ENCODE measurements around the gene PSMA8.
A peak's percentile ranks its signal among the peaks of the same experiment; 100 is the strongest.

Gene PSMA8

GRCh38 chr18:26205318-26205717, 71.6 kb downstream of the PSMA8 start:
- TF ChIP-seq, protein P1, sequence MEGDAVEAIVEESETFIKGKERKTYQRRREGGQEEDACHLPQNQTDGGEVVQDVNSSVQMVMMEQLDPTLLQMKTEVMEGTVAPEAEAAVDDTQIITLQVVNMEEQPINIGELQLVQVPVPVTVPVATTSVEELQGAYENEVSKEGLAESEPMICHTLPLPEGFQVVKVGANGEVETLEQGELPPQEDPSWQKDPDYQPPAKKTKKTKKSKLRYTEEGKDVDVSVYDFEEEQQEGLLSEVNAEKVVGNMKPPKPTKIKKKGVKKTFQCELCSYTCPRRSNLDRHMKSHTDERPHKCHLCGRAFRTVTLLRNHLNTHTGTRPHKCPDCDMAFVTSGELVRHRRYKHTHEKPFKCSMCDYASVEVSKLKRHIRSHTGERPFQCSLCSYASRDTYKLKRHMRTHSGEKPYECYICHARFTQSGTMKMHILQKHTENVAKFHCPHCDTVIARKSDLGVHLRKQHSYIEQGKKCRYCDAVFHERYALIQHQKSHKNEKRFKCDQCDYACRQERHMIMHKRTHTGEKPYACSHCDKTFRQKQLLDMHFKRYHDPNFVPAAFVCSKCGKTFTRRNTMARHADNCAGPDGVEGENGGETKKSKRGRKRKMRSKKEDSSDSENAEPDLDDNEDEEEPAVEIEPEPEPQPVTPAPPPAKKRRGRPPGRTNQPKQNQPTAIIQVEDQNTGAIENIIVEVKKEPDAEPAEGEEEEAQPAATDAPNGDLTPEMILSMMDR (IDR thresholded peaks at IDR 0.05; ENCODE audit: extremely low read depth, missing control alignments), result no peak
- no peak for DNase-seq (ENCODE audit: low spot score)

DNA sequence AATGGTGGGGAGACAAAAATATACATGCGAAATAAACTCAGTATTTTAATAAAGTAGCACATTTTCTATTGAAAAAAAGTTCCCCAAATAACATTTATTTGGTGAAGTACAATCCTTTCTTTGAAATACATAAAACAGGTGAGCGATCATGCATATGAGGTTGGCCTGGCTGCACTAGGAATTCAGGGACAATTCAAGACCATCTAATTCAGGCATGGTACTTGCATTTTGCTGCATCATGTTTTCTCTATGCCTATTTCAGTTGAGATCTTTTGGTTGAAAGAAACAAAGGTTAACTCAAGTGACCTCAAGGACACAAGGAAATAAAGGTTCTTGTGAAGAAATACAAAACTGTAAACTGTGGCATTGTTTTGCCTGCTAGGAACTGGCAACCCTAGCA, 72.8 kb downstream of the PSMA8 start:
- TF ChIP-seq, protein P1 (IDR thresholded peaks at IDR 0.05; ENCODE audit: extremely low read depth, missing control alignments), result no peak

GRCh38 chr18:26207937-26208336, 74.3 kb downstream of the PSMA8 start:
- TF ChIP-seq, protein P1 (IDR thresholded peaks at IDR 0.05; ENCODE audit: extremely low read depth, missing control alignments), result no peak
- DNase-seq (ENCODE audit: low spot score), result no peak

More for the DNA sequence above, 72.8 kb downstream of the PSMA8 start:
- DNase-seq (ENCODE audit: low spot score), result no peak

- no peak for DNase-seq (ENCODE audit: low spot score)
These were observed 75.3 kb downstream of the PSMA8 start for GRCh38 chr18:26208977-26209376.

GRCh38 chr18:26210147-26210546, 76.5 kb downstream of the PSMA8 start:
- TF ChIP-seq, protein P1 (IDR thresholded peaks at IDR 0.05; ENCODE audit: extremely low read depth, missing control alignments), result no peak
- DNase-seq (ENCODE audit: low spot score), result no peak

More at GRCh38 chr18:26208977-26209376, 75.3 kb downstream of the PSMA8 start:
- TF ChIP-seq, protein P1 (IDR thresholded peaks at IDR 0.05; ENCODE audit: extremely low read depth, missing control alignments), result no peak

GRCh38 chr18:26215247-26215970, 81.7 kb downstream of the PSMA8 start:
- DNase-seq (ENCODE audit: low spot score), result peak; percentile 49
- TF ChIP-seq, protein P1 (IDR thresholded peaks at IDR 0.05; ENCODE audit: extremely low read depth, missing control alignments), result no peak

GRCh38 chr18:26225022-26225693, 91.5 kb downstream of the PSMA8 start:
- no peak for DNase-seq (ENCODE audit: low spot score)
- TF ChIP-seq, protein P1 (IDR thresholded peaks at IDR 0.05; ENCODE audit: extremely low read depth, missing control alignments), result no peak

All from GM20000 (cell line).